Right lobe of liver (tissue), 4 donors: ENCODE measurements around the gene EXOC3L1.

Source experiments
- POLR2A ChIP-seq: fragments of 450-650 bp; IDR thresholded peaks from one replicate; pipeline ENCODE4 v1.6.1; 2017; ENCODE audit warnings: antibody characterized with exemption, mild to moderate bottlenecking
- TF ChIP-seq, protein P1 (sequence below), 4 donors: fragments of 200-600 bp in 3 of 4; fragments of 450-650 bp in 1 of 4; IDR thresholded peaks; one replicate each; pipeline versions ENCODE4 v1.5.1 to v1.8.0; 2016 to 2022; ENCODE audit warnings: antibody characterized with exemption in 4 of 4, mild to moderate bottlenecking in 2 of 4
- donor health status: DM: no; HTN: no; CAD: no.
- donor health status: DM: no; HTN: no; CAD: no.
- donor health status: DM: no; HTN: yes; CAD: no.

DNA sequence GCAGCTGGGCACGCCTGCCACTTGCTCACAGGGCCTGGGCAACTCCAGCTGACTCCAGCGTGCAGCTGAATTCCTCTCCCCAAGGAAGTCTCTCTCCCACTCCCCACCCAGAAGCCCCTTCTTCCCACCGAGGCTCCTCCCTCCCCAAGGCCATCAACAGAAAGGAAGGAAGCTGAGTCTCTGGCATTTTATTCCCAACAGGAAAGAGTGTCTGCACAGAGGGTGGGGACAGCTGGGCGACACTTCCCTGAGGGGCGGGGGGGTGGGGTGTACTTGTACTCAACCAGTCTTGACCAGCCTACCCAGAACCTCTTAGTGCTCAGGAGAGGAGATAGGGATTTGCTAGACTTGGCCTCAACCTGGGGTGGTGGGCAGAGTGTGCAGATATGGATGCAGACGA is at the start of gene EXOC3L1:
- no peak for TF ChIP-seq POLR2A
- TF ChIP-seq, protein P1, sequence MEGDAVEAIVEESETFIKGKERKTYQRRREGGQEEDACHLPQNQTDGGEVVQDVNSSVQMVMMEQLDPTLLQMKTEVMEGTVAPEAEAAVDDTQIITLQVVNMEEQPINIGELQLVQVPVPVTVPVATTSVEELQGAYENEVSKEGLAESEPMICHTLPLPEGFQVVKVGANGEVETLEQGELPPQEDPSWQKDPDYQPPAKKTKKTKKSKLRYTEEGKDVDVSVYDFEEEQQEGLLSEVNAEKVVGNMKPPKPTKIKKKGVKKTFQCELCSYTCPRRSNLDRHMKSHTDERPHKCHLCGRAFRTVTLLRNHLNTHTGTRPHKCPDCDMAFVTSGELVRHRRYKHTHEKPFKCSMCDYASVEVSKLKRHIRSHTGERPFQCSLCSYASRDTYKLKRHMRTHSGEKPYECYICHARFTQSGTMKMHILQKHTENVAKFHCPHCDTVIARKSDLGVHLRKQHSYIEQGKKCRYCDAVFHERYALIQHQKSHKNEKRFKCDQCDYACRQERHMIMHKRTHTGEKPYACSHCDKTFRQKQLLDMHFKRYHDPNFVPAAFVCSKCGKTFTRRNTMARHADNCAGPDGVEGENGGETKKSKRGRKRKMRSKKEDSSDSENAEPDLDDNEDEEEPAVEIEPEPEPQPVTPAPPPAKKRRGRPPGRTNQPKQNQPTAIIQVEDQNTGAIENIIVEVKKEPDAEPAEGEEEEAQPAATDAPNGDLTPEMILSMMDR (IDR thresholded peaks at IDR 0.05): no peak
